NB4 (cell line): Measurements from ENCODE around the gene PEPD.

ENCODE experiments used
- CTCF ChIP-seq: IDR thresholded peaks from one replicate; pipeline ENCODE4 v1.5.1; 2012; ENCODE audit warnings: low read depth, low read length
- POLR2A ChIP-seq: IDR thresholded peaks from 2 replicates; pipeline ENCODE4 v1.6.1; 2011; ENCODE audit warnings: mild to moderate bottlenecking; ENCODE audit not compliant: insufficient read length; ENCODE audit errors: extremely low read depth

DNA sequence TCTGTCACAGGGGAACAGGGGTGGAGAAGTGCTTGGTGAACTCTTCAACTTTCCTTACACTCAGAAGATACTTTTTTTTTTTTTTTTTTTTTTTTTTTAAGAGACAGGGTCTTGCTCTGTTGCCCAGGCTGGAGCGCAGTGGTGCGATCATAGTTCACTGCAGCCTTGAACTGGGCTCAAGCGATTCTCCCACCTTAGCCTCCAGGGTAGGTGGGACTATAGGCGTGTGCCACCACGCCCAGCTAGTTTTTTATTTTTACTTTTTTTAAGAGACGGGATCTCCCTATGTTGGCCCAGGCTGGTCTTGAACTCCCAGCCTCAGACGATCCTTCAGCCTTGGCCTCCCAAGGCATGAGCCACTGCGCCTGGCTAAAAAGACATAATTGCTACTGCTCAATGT is 136.6 kb downstream of the PEPD start:
- TF ChIP-seq POLR2A (no peak), CTCF (no peak)
